GM19463 (cell line): ENCODE results near the gene CHAT.

ENCODE experiments used
- ATAC-seq: cut with Tn5 transposase; IDR thresholded peaks from one replicate; pipeline ENCODE4 v1.9.1; 2021; ENCODE audit warnings: mild to moderate bottlenecking, moderate library complexity; ENCODE audit not compliant: unreplicated experiment

CHAT gene

GRCh38 chr10:49627644-49628247, 13.9 kb downstream of the CHAT start:
- no peak for ATAC-seq

GRCh38 chr10:49628599-49628998, 14.8 kb downstream of the CHAT start:
- no peak for ATAC-seq

GRCh38 chr10:49629431-49629881, 15.6 kb downstream of the CHAT start:
- ATAC-seq, result no peak

GRCh38 chr10:49631975-49632374, 18.1 kb downstream of the CHAT start:
- no peak for ATAC-seq

- ATAC-seq, result no peak
Measured at GRCh38 chr10:49632406-49633317, 18.8 kb downstream of the CHAT start.

GRCh38 chr10:49633327-49634068, 19.7 kb downstream of the CHAT start:
- ATAC-seq, result no peak

GRCh38 chr10:49634069-49634660, 20.3 kb downstream of the CHAT start:
- no peak for ATAC-seq

GRCh38 chr10:49642311-49642710, 28.5 kb downstream of the CHAT start:
- no peak for ATAC-seq

- no peak for ATAC-seq
Measured at GRCh38 chr10:49643241-49644034, 29.6 kb downstream of the CHAT start.

- no peak for ATAC-seq
Measured at GRCh38 chr10:49644035-49644646, 30.3 kb downstream of the CHAT start.

GRCh38 chr10:49645417-49645816, 31.6 kb downstream of the CHAT start:
- ATAC-seq, result no peak

- ATAC-seq, result no peak
Measured at GRCh38 chr10:49645871-49646870, 32.3 kb downstream of the CHAT start.

- ATAC-seq, result no peak
Measured at GRCh38 chr10:49647554-49647953, 33.7 kb downstream of the CHAT start.

- ATAC-seq, result no peak
Measured at GRCh38 chr10:49647985-49648795, 34.4 kb downstream of the CHAT start.

GRCh38 chr10:49649294-49649693, 35.5 kb downstream of the CHAT start:
- peak; percentile 63 for ATAC-seq

GRCh38 chr10:49649936-49650723, 36.3 kb downstream of the CHAT start:
- ATAC-seq, result no peak

- no peak for ATAC-seq
Measured at GRCh38 chr10:49650724-49651034, 36.8 kb downstream of the CHAT start.
